ENCODE results near the gene CD44.

Gene CD44

GRCh38 chr11:35138058-35138457 is 913 bp upstream of the CD44 start:
- in situ Hi-C loops (cut with MboI; ENCODE audit: low pct_unique_long_range_greater_than_20kb, low sequenced_read_pairs, unreplicated experiment), result loop anchor here (10.0 kb wide), 1 partner anchor 123 kb away; no protein-coding TSS in a partner anchor
- no peak for DNase-seq (ENCODE audit: low spot score)
- TF ChIP-seq CTCF (IDR thresholded peaks at IDR 0.05; ENCODE audit: extremely low read depth, insufficient read depth, missing control alignments), result no peak

- DNase-seq (ENCODE audit: low spot score), result no peak
- TF ChIP-seq CTCF (IDR thresholded peaks at IDR 0.05; ENCODE audit: extremely low read depth, insufficient read depth, missing control alignments), result no peak
- in situ Hi-C loops (cut with MboI; ENCODE audit: low pct_unique_long_range_greater_than_20kb, low sequenced_read_pairs, unreplicated experiment), result loop anchor here (10.0 kb wide), 1 partner anchor 124 kb away; no protein-coding TSS in a partner anchor
Observed at GRCh38 chr11:35138606-35138942, 397 bp upstream of the CD44 start.

- no peak for TF ChIP-seq CTCF (IDR thresholded peaks at IDR 0.05; ENCODE audit: extremely low read depth, insufficient read depth, missing control alignments)
Observed at GRCh38 chr11:35139722-35140282, 831 bp downstream of the CD44 start.

GRCh38 chr11:35141071-35141470 is 2.1 kb downstream of the CD44 start:
- in situ Hi-C loops (cut with MboI; ENCODE audit: low pct_unique_long_range_greater_than_20kb, low sequenced_read_pairs, unreplicated experiment), result no loop called here
- DNase-seq (ENCODE audit: low spot score), result no peak
- TF ChIP-seq CTCF (IDR thresholded peaks at IDR 0.05; ENCODE audit: extremely low read depth, insufficient read depth, missing control alignments), result no peak

More at GRCh38 chr11:35139722-35140282, 831 bp downstream of the CD44 start:
- in situ Hi-C loops (cut with MboI; ENCODE audit: low pct_unique_long_range_greater_than_20kb, low sequenced_read_pairs, unreplicated experiment), result loop anchor here (10.0 kb wide), 1 partner anchor 125 kb away; no protein-coding TSS in a partner anchor
- DNase-seq (ENCODE audit: low spot score), result no peak

GRCh38 chr11:35141571-35141971 is 2.6 kb downstream of the CD44 start:
- TF ChIP-seq CTCF (IDR thresholded peaks at IDR 0.05; ENCODE audit: extremely low read depth, insufficient read depth, missing control alignments), result no peak
- DNase-seq (ENCODE audit: low spot score), result no peak
- in situ Hi-C loops (cut with MboI; ENCODE audit: low pct_unique_long_range_greater_than_20kb, low sequenced_read_pairs, unreplicated experiment), result no loop called here

- DNase-seq (ENCODE audit: low spot score), result no peak
- TF ChIP-seq CTCF (IDR thresholded peaks at IDR 0.05; ENCODE audit: extremely low read depth, insufficient read depth, missing control alignments), result no peak
- in situ Hi-C loops (cut with MboI; ENCODE audit: low pct_unique_long_range_greater_than_20kb, low sequenced_read_pairs, unreplicated experiment), result no loop called here
Observed at GRCh38 chr11:35142481-35143075, 3.6 kb downstream of the CD44 start.
